ENCODE data around the gene HDHD3. TPM values are rescaled to one million over a fixed set of nuclear protein-coding genes. Genes with fewer than 3 reads are reported as not detected.
"Not testable (repeated sequence)": the region's sequence is repeated elsewhere in the genome, so short reads cannot be mapped to it uniquely, and the experiment has no call there.

HDHD3 gene
- total RNA-seq, 2 donors from 2014 or later, result 24.3 to 37.1 TPM

- no peak overlapping the region for H3K27ac Mint-ChIP-seq
Observed at GRCh38 chr9:113386571-113387393, 10.0 kb upstream of the HDHD3 start.

GRCh38 chr9:113381909-113382411, 5.2 kb upstream of the HDHD3 start:
- Histone ChIP-seq H3K36me3 (ENCODE audit: control insufficient read depth, insufficient read depth, low read length) (peaks cover 8% of the 10 kb centered on the region), H3K27me3 (ENCODE audit: control insufficient read depth, insufficient read depth, low read length, poor library complexity, severe bottlenecking) (no peaks in the 10 kb centered on the region), H3K9ac (ENCODE audit: extremely low read depth, low read length, poor library complexity, severe bottlenecking) (no peak overlapping the region), H3K9me3 (ENCODE audit: control insufficient read depth, low read length) (no peaks in the 10 kb centered on the region), H3K4me3 (ENCODE audit: low read length) (no peak overlapping the region), H3K27ac (ENCODE audit: low read depth, low read length) (no peak overlapping the region), H3K4me1 (ENCODE audit: control insufficient read depth, insufficient read depth, low read length) (peaks cover 6% of the 10 kb centered on the region)
- H3K9me3 Mint-ChIP-seq, result no peaks in the 10 kb centered on the region
- H3K27me3 Mint-ChIP-seq (ENCODE audit: insufficient read depth), result no peaks in the 10 kb centered on the region
- no peak overlapping the region for H3K27ac Mint-ChIP-seq
- H3K4me3 Mint-ChIP-seq, result no peak overlapping the region
- no peak for DNase-seq
- TF ChIP-seq CTCF (conservative IDR thresholded peaks at IDR 0.05), result no peak
- H3K4me1 Mint-ChIP-seq, result peaks cover 22% of the 10 kb centered on the region
- peaks cover 7% of the 10 kb centered on the region for H3K36me3 Mint-ChIP-seq (ENCODE audit: low read depth)
- WGBS, 2 experiments (ENCODE audit: insufficient coverage in 1 of 2, insufficient read length in 1 of 2), result 92 to 95% methylated on average over 8 of the region's 8 CpGs

More at GRCh38 chr9:113386571-113387393, 10.0 kb upstream of the HDHD3 start:
- no peak for DNase-seq
- Mint-ChIP-seq H3K36me3 (ENCODE audit: low read depth) (peaks cover 43% of the 10 kb centered on the region), H3K4me1 (no peaks in the 10 kb centered on the region), H3K9me3 (no peaks in the 10 kb centered on the region), H3K27me3 (ENCODE audit: insufficient read depth) (no peaks in the 10 kb centered on the region), H3K4me3 (no peak overlapping the region)
- no peak for TF ChIP-seq CTCF (conservative IDR thresholded peaks at IDR 0.05)
- Histone ChIP-seq H3K4me3 (ENCODE audit: low read length) (no peak overlapping the region), H3K27me3 (ENCODE audit: control insufficient read depth, insufficient read depth, low read length, poor library complexity, severe bottlenecking) (no peaks in the 10 kb centered on the region), H3K4me1 (ENCODE audit: control insufficient read depth, insufficient read depth, low read length) (no peaks in the 10 kb centered on the region), H3K27ac (ENCODE audit: low read depth, low read length) (no peak overlapping the region), H3K9me3 (ENCODE audit: control insufficient read depth, low read length) (no peaks in the 10 kb centered on the region), H3K36me3 (ENCODE audit: control insufficient read depth, insufficient read depth, low read length) (peaks cover 54% of the 10 kb centered on the region), H3K9ac (ENCODE audit: extremely low read depth, low read length, poor library complexity, severe bottlenecking) (no peak overlapping the region)
- WGBS, 2 experiments (ENCODE audit: insufficient coverage in 1 of 2, insufficient read length in 1 of 2), result 95 to 96% methylated on average over 4 of the region's 4 CpGs

GRCh38 chr9:113381441-113381840, 4.7 kb upstream of the HDHD3 start:
- not testable (repeated sequence) for H3K9ac ChIP-seq (ENCODE audit: extremely low read depth, low read length, poor library complexity, severe bottlenecking); H3K9me3 Mint-ChIP-seq; H3K27ac Mint-ChIP-seq; H3K4me1 ChIP-seq (ENCODE audit: control insufficient read depth, insufficient read depth, low read length); DNase-seq; H3K9me3 ChIP-seq (ENCODE audit: control insufficient read depth, low read length); H3K36me3 ChIP-seq (ENCODE audit: control insufficient read depth, insufficient read depth, low read length); H3K4me3 Mint-ChIP-seq; H3K4me3 ChIP-seq (ENCODE audit: low read length); H3K27ac ChIP-seq (ENCODE audit: low read depth, low read length); H3K27me3 Mint-ChIP-seq (ENCODE audit: insufficient read depth); H3K36me3 Mint-ChIP-seq (ENCODE audit: low read depth); H3K27me3 ChIP-seq (ENCODE audit: control insufficient read depth, insufficient read depth, low read length, poor library complexity, severe bottlenecking)
- peaks cover 22% of the 10 kb centered on the region for H3K4me1 Mint-ChIP-seq
- 77 to 94% methylated on average over 2 to 7 of the region's 7 CpGs for WGBS, 2 experiments (ENCODE audit: insufficient coverage in 1 of 2, insufficient read length in 1 of 2)
